ENCODE results near the gene SLC35A5. TPM values are rescaled to one million over a fixed set of nuclear protein-coding genes. Genes with fewer than 3 reads are reported as not detected.

Gene SLC35A5
- total and polyA plus RNA-seq, 11 donors, result 4.2 to 28.8 (median 17.7) TPM

- H3K36me3 ChIP-seq, result peaks cover 0 to 81% (median 8%) of the 10 kb centered on the region in 9 donors
- H3K9me3 ChIP-seq, result no peaks in the 10 kb centered on the region
- no peaks in the 10 kb centered on the region for H3K27me3 ChIP-seq
- ATAC-seq (no peak), DNase-seq (no peak)
- H3K27ac ChIP-seq, result peak overlapping the region in 1 of 12 donors; percentile 3
- intact Hi-C loops (cut with DNase I), result no loop called here
- 83 to 89% (median 85%) methylated on average over 2 of the region's 2 CpGs for WGBS, 4 donors
- no peak overlapping the region for H3K4me3 ChIP-seq
- no peaks in the 10 kb centered on the region for H3K4me1 ChIP-seq
- TF ChIP-seq POLR2A (IDR thresholded peaks at IDR 0.05) (no peak), CTCF (IDR thresholded peaks at IDR 0.05) (no peak)
Measured at GRCh38 chr3:112619295-112619694, 57.5 kb downstream of the SLC35A5 start.

GRCh38 chr3:112623213-112623612 is 61.4 kb downstream of the SLC35A5 start:
- ATAC-seq (no peak), DNase-seq (no peak)
- intact Hi-C loops (cut with DNase I), result no loop called here
- Histone ChIP-seq H3K4me1 (peaks cover 0 to 22% (median 0%) of the 10 kb centered on the region in 12 donors), H3K27ac (no peak overlapping the region), H3K27me3 (no peaks in the 10 kb centered on the region), H3K36me3 (peaks cover 0 to 66% (median 0%) of the 10 kb centered on the region in 9 donors), H3K4me3 (no peak overlapping the region), H3K9me3 (no peaks in the 10 kb centered on the region)
- TF ChIP-seq CTCF (IDR thresholded peaks at IDR 0.05) (no peak), POLR2A (IDR thresholded peaks at IDR 0.05) (no peak)
- 79 to 84% (median 83%) methylated on average over 5 of the region's 5 CpGs for WGBS, 4 donors

- Histone ChIP-seq H3K27ac (no peak overlapping the region), H3K36me3 (peaks cover 0 to 67% (median 0%) of the 10 kb centered on the region in 9 donors), H3K4me1 (peaks cover 0 to 27% (median 0%) of the 10 kb centered on the region in 12 donors), H3K9me3 (no peaks in the 10 kb centered on the region), H3K4me3 (no peak overlapping the region), H3K27me3 (no peaks in the 10 kb centered on the region)
- DNase-seq, result no peak
- 70 to 86% (median 77%) methylated on average over 1 of the region's 1 CpG for WGBS, 4 donors
- TF ChIP-seq CTCF (IDR thresholded peaks at IDR 0.05) (no peak), POLR2A (IDR thresholded peaks at IDR 0.05) (no peak)
- no peak for ATAC-seq
- intact Hi-C loops (cut with DNase I), result no loop called here
Measured at GRCh38 chr3:112623717-112624116, 61.9 kb downstream of the SLC35A5 start.

- 62 to 78% (median 76%) methylated on average over 4 of the region's 4 CpGs for WGBS, 4 donors
- TF ChIP-seq CTCF (IDR thresholded peaks at IDR 0.05), result no peak
- DNase-seq, result peak in 1 of 5 donors; percentile 39
Measured at GRCh38 chr3:112627419-112627818, 65.6 kb downstream of the SLC35A5 start.

More at GRCh38 chr3:112627419-112627818, 65.6 kb downstream of the SLC35A5 start:
- peak; percentile 46 to 66 (median 50) for ATAC-seq
- peak overlapping the region in 6 of 12 donors; percentile 1 to 62 (median 46) for H3K27ac ChIP-seq
- no peaks in the 10 kb centered on the region for H3K27me3 ChIP-seq
- H3K4me1 ChIP-seq, result peaks cover 0 to 42% (median 0%) of the 10 kb centered on the region in 12 donors
- no peak overlapping the region for H3K4me3 ChIP-seq
- H3K9me3 ChIP-seq, result no peaks in the 10 kb centered on the region
- intact Hi-C loops (cut with DNase I), result no loop called here
- peaks cover 0 to 55% (median 0%) of the 10 kb centered on the region in 9 donors for H3K36me3 ChIP-seq
